Astrocyte (in vitro differentiated cells and primary cell): Measurements from ENCODE around the gene OTUB2. TPM values are rescaled to one million over a fixed set of nuclear protein-coding genes. Genes with fewer than 3 reads are reported as not detected.

ENCODE experiments used
- DNase-seq: peaks from one replicate; pipeline ENCODE4 v3.0.0-alpha.2; 2010; ENCODE audit warnings: low read depth
- FAIRE-seq: peaks from 2 replicates; lab custom pipeline; 2011; peaks lifted over from hg19 to GRCh38; lab: Jason Lieb, UNC
- H2AFZ ChIP-seq: 2 replicates; pipeline ENCODE4 v1.6.0; 2012; ENCODE audit warnings: low read depth, low read length, inconsistent platforms
- H3K27ac ChIP-seq: 2 replicates; pipeline ENCODE4 v1.5.1; 2011; ENCODE audit warnings: low read depth, low read length, inconsistent platforms
- H3K27me3 ChIP-seq: 2 replicates; pipeline ENCODE4 v1.6.0; 2011; ENCODE audit warnings: low read length, inconsistent platforms; ENCODE audit not compliant: insufficient read depth
- H3K36me3 ChIP-seq: 2 replicates; pipeline ENCODE4 v1.5.1; 2011; ENCODE audit warnings: low read length, inconsistent platforms; ENCODE audit not compliant: insufficient read depth
- H3K4me1 ChIP-seq: 2 replicates; pipeline ENCODE4 v1.5.1; 2011; ENCODE audit warnings: low read length, inconsistent platforms; ENCODE audit not compliant: insufficient read depth
- H3K4me2 ChIP-seq: 2 replicates; pipeline ENCODE4 v1.6.0; 2012; ENCODE audit warnings: low read length, inconsistent platforms
- H3K4me3 ChIP-seq: 2 replicates; pipeline ENCODE4 v1.5.1; 2011; ENCODE audit warnings: low read depth, mild to moderate bottlenecking, low read length, inconsistent platforms; ENCODE audit not compliant: insufficient read depth
- H3K79me2 ChIP-seq: 2 replicates; pipeline ENCODE4 v1.6.0; 2012; ENCODE audit warnings: mild to moderate bottlenecking, low read length, inconsistent platforms; ENCODE audit not compliant: insufficient read depth
- H3K9ac ChIP-seq: 2 replicates; pipeline ENCODE4 v1.6.0; 2012; ENCODE audit warnings: mild to moderate bottlenecking, low read length, inconsistent platforms
- H3K9me3 ChIP-seq: 2 replicates; pipeline ENCODE4 v1.5.1; 2012; ENCODE audit warnings: low read depth, mild to moderate bottlenecking, low read length, inconsistent platforms; ENCODE audit not compliant: insufficient read depth
- H4K20me1 ChIP-seq: 2 replicates; pipeline ENCODE4 v1.6.0; 2012; ENCODE audit warnings: low read length, inconsistent platforms; ENCODE audit not compliant: insufficient read depth
- H3K27ac Mint-ChIP-seq: one replicate; pipeline ENCODE4 v1.8.0; 2021; ENCODE audit warnings: mild to moderate bottlenecking, mixed read lengths; ENCODE audit not compliant: unreplicated experiment
- H3K27me3 Mint-ChIP-seq: one replicate; pipeline ENCODE4 v1.8.0; 2021; ENCODE audit warnings: low read depth, mixed read lengths; ENCODE audit not compliant: unreplicated experiment
- H3K36me3 Mint-ChIP-seq: one replicate; pipeline ENCODE4 v1.8.0; 2021; ENCODE audit warnings: low read depth, mixed read lengths; ENCODE audit not compliant: unreplicated experiment
- H3K4me1 Mint-ChIP-seq: one replicate; pipeline ENCODE4 v1.8.0; 2021; ENCODE audit warnings: low read depth, mixed read lengths; ENCODE audit not compliant: unreplicated experiment
- H3K4me3 Mint-ChIP-seq: one replicate; pipeline ENCODE4 v1.8.0; 2021; ENCODE audit warnings: mild to moderate bottlenecking, moderate library complexity, mixed read lengths; ENCODE audit not compliant: unreplicated experiment
- H3K9me3 Mint-ChIP-seq: one replicate; pipeline ENCODE4 v1.8.0; 2021; ENCODE audit warnings: mild to moderate bottlenecking, mixed read lengths; ENCODE audit not compliant: unreplicated experiment
- CTCF ChIP-seq: IDR thresholded peaks from 2 replicates; pipeline ENCODE4 v1.5.1; 2011; ENCODE audit warnings: low read depth, mild to moderate bottlenecking, inconsistent platforms, low read length, moderate library complexity; ENCODE audit not compliant: insufficient read depth
- EZH2 ChIP-seq: IDR thresholded peaks from 2 replicates; pipeline ENCODE4 v1.6.1; 2012; ENCODE audit warnings: mild to moderate bottlenecking, low read length, inconsistent platforms; ENCODE audit not compliant: insufficient read depth
- total RNA-seq: library from RNA; stranded (reverse); gene quantifications from 2 replicates; pipeline ENCODE4 v1.2.1, GENCODE V29; 2021

The OTUB2 gene
- total RNA-seq, 1 donor from 2014 or later = 3.3 TPM

GRCh38 chr14:94048691-94049624 is 22.8 kb downstream of the OTUB2 start:
- Mint-ChIP-seq H3K36me3 (peaks cover 31% of the 10 kb centered on the region), H3K27ac (no peak overlapping the region), H3K4me1 (peaks cover 8% of the 10 kb centered on the region), H3K9me3 (no peaks in the 10 kb centered on the region), H3K4me3 (no peak overlapping the region), H3K27me3 (no peaks in the 10 kb centered on the region)
- H3K27me3 ChIP-seq = no peaks in the 10 kb centered on the region
- FAIRE-seq = no peak
- H3K9me3 ChIP-seq = no peaks in the 10 kb centered on the region
- no peaks in the 10 kb centered on the region for H3K4me1 ChIP-seq
- no peak overlapping the region for H3K9ac ChIP-seq
- DNase-seq = no peak
- no peak overlapping the region for H3K4me3 ChIP-seq
- peaks cover 43% of the 10 kb centered on the region for H4K20me1 ChIP-seq
- H2AFZ ChIP-seq = no peak overlapping the region
- no peak overlapping the region for H3K4me2 ChIP-seq
- H3K27ac ChIP-seq = no peak overlapping the region
- peaks cover 51% of the 10 kb centered on the region for H3K36me3 ChIP-seq
- H3K79me2 ChIP-seq = no peaks in the 10 kb centered on the region
- TF ChIP-seq EZH2 (no peak), CTCF (no peak)

- H3K4me3 Mint-ChIP-seq = no peak overlapping the region
- no peaks in the 10 kb centered on the region for H3K9me3 Mint-ChIP-seq
- no peak overlapping the region for H3K9ac ChIP-seq
- no peak for FAIRE-seq
- H3K27me3 Mint-ChIP-seq = no peaks in the 10 kb centered on the region
- no peak overlapping the region for H2AFZ ChIP-seq
- H3K36me3 ChIP-seq = peaks cover 57% of the 10 kb centered on the region
- H3K36me3 Mint-ChIP-seq = peaks cover 38% of the 10 kb centered on the region
- no peak overlapping the region for H3K4me2 ChIP-seq
- H3K4me1 Mint-ChIP-seq = peaks cover 8% of the 10 kb centered on the region
- H3K4me3 ChIP-seq = no peak overlapping the region
- no peak overlapping the region for H3K27ac Mint-ChIP-seq
- no peak for TF ChIP-seq EZH2
- DNase-seq = no peak
- H3K4me1 ChIP-seq = no peaks in the 10 kb centered on the region
- peaks cover 46% of the 10 kb centered on the region for H4K20me1 ChIP-seq
- no peaks in the 10 kb centered on the region for H3K79me2 ChIP-seq
- H3K27ac ChIP-seq = no peak overlapping the region
- no peaks in the 10 kb centered on the region for H3K9me3 ChIP-seq
- no peaks in the 10 kb centered on the region for H3K27me3 ChIP-seq
Observed at GRCh38 chr14:94049625-94050023, 23.5 kb downstream of the OTUB2 start.

- no peak overlapping the region for H3K4me2 ChIP-seq
- no peak for TF ChIP-seq EZH2
- no peak for TF ChIP-seq CTCF
- no peaks in the 10 kb centered on the region for H3K27me3 Mint-ChIP-seq
- FAIRE-seq (no peak), DNase-seq (no peak)
- no peaks in the 10 kb centered on the region for H3K27me3 ChIP-seq
- H4K20me1 ChIP-seq = peaks cover 49% of the 10 kb centered on the region
- H3K79me2 ChIP-seq = no peaks in the 10 kb centered on the region
- H2AFZ ChIP-seq = no peak overlapping the region
- H3K27ac Mint-ChIP-seq = no peak overlapping the region
- no peaks in the 10 kb centered on the region for H3K9me3 ChIP-seq
- H3K27ac ChIP-seq = no peak overlapping the region
- peaks cover 44% of the 10 kb centered on the region for H3K36me3 Mint-ChIP-seq
- no peaks in the 10 kb centered on the region for H3K4me1 ChIP-seq
- no peak overlapping the region for H3K4me3 ChIP-seq
- peaks cover 63% of the 10 kb centered on the region for H3K36me3 ChIP-seq
- no peaks in the 10 kb centered on the region for H3K9me3 Mint-ChIP-seq
- no peak overlapping the region for H3K4me3 Mint-ChIP-seq
- H3K9ac ChIP-seq = no peak overlapping the region
- peaks cover 8% of the 10 kb centered on the region for H3K4me1 Mint-ChIP-seq
Observed at GRCh38 chr14:94050231-94050880, 24.2 kb downstream of the OTUB2 start.
